Endothelial cell of umbilical vein (primary cell): ENCODE measurements around the gene ACOX3. TPM values are rescaled to one million over a fixed set of nuclear protein-coding genes. Genes with fewer than 3 reads are reported as not detected.

Experiments used
- BruUV-seq: library from RNA; stranded (reverse); fragments of 400-500 nt; replicated peaks from 2 replicates; lab custom pipeline; 2021; lab: Mats Ljungman, UMichigan
- CTCF ChIA-PET: fragments of 300-600, 350-600 bp; sonication (Branson Sonifier 250); formaldehyde crosslinking; loops from one replicate; lab custom pipeline; 2021; ENCODE audit warnings: antibody characterized with exemption, inconsistent platforms; lab: Charles Lee
- POLR2A ChIA-PET: fragments of 300-600, 350-600 bp; sonication (Branson Sonifier 250); formaldehyde crosslinking; loops from one replicate; lab custom pipeline; 2021; ENCODE audit warnings: antibody characterized with exemption, inconsistent platforms; lab: Charles Lee
- DNase-seq: peaks from one replicate; pipeline ENCODE4 v3.0.0-alpha.2; 2011; ENCODE audit warnings: low read depth, low spot score
- FAIRE-seq: peaks from 2 replicates; lab custom pipeline; 2011; peaks lifted over from hg19 to GRCh38; lab: Jason Lieb, UNC
- H2AFZ ChIP-seq: 2 replicates; pipeline ENCODE4 v1.6.0; 2012; ENCODE audit warnings: low read depth, low read length, control low read depth, inconsistent platforms
- H3K27ac ChIP-seq: 2 replicates; pipeline ENCODE4 v1.5.1; 2011; ENCODE audit warnings: low read depth, mild to moderate bottlenecking, control low read depth, low read length, moderate library complexity; ENCODE audit not compliant: insufficient read depth
- H3K27me3 ChIP-seq, 2 experiments: 2 replicates each; pipeline versions ENCODE4 v1.6.0 to v1.6.1; 2011; ENCODE audit warnings: low read length in 2 of 2, mixed read lengths in 1 of 2; ENCODE audit not compliant: control insufficient read depth in 2 of 2, insufficient read depth in 2 of 2
- H3K36me3 ChIP-seq, 2 experiments: 2 replicates in 1 of 2; 3 replicates in 1 of 2; pipeline ENCODE4 v1.5.1; 2011; ENCODE audit warnings: low read length in 2 of 2, mild to moderate bottlenecking in 1 of 2, moderate library complexity in 1 of 2; ENCODE audit not compliant: control insufficient read depth in 2 of 2, insufficient read depth in 2 of 2; ENCODE audit errors: extremely low read depth in 1 of 2
- H3K4me1 ChIP-seq: 3 replicates; pipeline ENCODE4 v1.5.1; 2011; ENCODE audit warnings: mild to moderate bottlenecking, low read length; ENCODE audit not compliant: control insufficient read depth, insufficient read depth; ENCODE audit errors: extremely low read depth
- H3K4me2 ChIP-seq: 2 replicates; pipeline ENCODE4 v1.6.1; 2011; ENCODE audit warnings: low read length, control low read depth, mixed read lengths; ENCODE audit not compliant: insufficient read depth
- H3K4me3 ChIP-seq, 3 experiments: fragments of 200-600 bp in 1 of 3; sonication (generic), shearing (Covaris generic) in 1 of 3; replicated peaks in 1 of 3; 2 replicates each; pipeline ENCODE4 v1.5.1; 2011 to 2016; ENCODE audit warnings: control low read depth in 3 of 3, low read length in 3 of 3, mild to moderate bottlenecking in 2 of 3, inconsistent platforms in 1 of 3, low read depth in 1 of 3, moderate library complexity in 1 of 3; ENCODE audit not compliant: insufficient read depth in 1 of 3
- H3K79me2 ChIP-seq: 2 replicates; pipeline ENCODE4 v1.6.0; 2012; ENCODE audit warnings: low read length, inconsistent platforms; ENCODE audit not compliant: control insufficient read depth, insufficient read depth
- H3K9ac ChIP-seq: replicated peaks from 2 replicates; pipeline ENCODE3; 2011; ENCODE audit warnings: low read length, control low read depth; ENCODE audit not compliant: insufficient read depth; ENCODE audit errors: extremely low read depth
- H3K9me1 ChIP-seq: replicated peaks from 3 replicates; pipeline ENCODE4 v1.6.0; 2011; ENCODE audit warnings: mild to moderate bottlenecking, low read length; ENCODE audit not compliant: control insufficient read depth, insufficient read depth; ENCODE audit errors: extremely low read depth
- H3K9me3 ChIP-seq: replicated peaks from 2 replicates; pipeline ENCODE4 v1.5.1; 2012; ENCODE audit warnings: low read length, inconsistent platforms; ENCODE audit not compliant: control insufficient read depth, insufficient read depth
- H4K20me1 ChIP-seq: replicated peaks from 2 replicates; pipeline ENCODE3; 2011; ENCODE audit warnings: mild to moderate bottlenecking, low read length; ENCODE audit not compliant: control insufficient read depth, insufficient read depth; ENCODE audit errors: extremely low read depth
- CTCF ChIP-seq, 2 donors: IDR thresholded peaks; 1 replicate in 1 of 2; 2 replicates in 1 of 2; pipeline ENCODE4 v1.5.1; 2011; ENCODE audit warnings: low read length in 2 of 2, mild to moderate bottlenecking in 2 of 2, moderate library complexity in 2 of 2, control low read depth in 1 of 2, inconsistent platforms in 1 of 2, low read depth in 1 of 2; ENCODE audit not compliant: insufficient read depth in 1 of 2; ENCODE audit errors: extremely low read depth in 1 of 2
- EZH2 ChIP-seq: IDR thresholded peaks from 2 replicates; pipeline ENCODE4 v1.6.1; 2012; ENCODE audit warnings: borderline replicate concordance, low read depth, mild to moderate bottlenecking, moderate library complexity, low read length, inconsistent platforms; ENCODE audit not compliant: severe bottlenecking
- FOS ChIP-seq: IDR thresholded peaks from 2 replicates; pipeline ENCODE4 v1.6.1; 2011; ENCODE audit warnings: mild to moderate bottlenecking, low read length, moderate library complexity, borderline replicate concordance; ENCODE audit not compliant: insufficient read depth
- GATA2 ChIP-seq: IDR thresholded peaks from 2 replicates; pipeline ENCODE4 v1.7.0; 2011; ENCODE audit warnings: low read depth, mild to moderate bottlenecking, moderate library complexity, mixed read lengths, low read length; ENCODE audit not compliant: insufficient read length, insufficient read depth
- JUN ChIP-seq: IDR thresholded peaks from 2 replicates; pipeline ENCODE4 v1.6.1; 2011; ENCODE audit warnings: borderline replicate concordance, low read depth; ENCODE audit not compliant: insufficient read length, insufficient read depth
- MAX ChIP-seq: IDR thresholded peaks from 2 replicates; pipeline ENCODE4 v1.6.1; 2011; ENCODE audit not compliant: insufficient read depth, insufficient read length
- MYC ChIP-seq: IDR thresholded peaks from one replicate; pipeline ENCODE4 v1.6.1; 2011; ENCODE audit warnings: mild to moderate bottlenecking, low read depth, low read length
- POLR2A ChIP-seq: IDR thresholded peaks from 2 replicates; pipeline ENCODE4 v1.6.1; 2012; ENCODE audit warnings: low read depth, mild to moderate bottlenecking, control low read depth, low read length
- POLR2AphosphoS5 ChIP-seq: IDR thresholded peaks from 2 replicates; pipeline ENCODE4 v1.6.1; 2012; ENCODE audit warnings: low read depth, mild to moderate bottlenecking, control low read depth, low read length, moderate library complexity; ENCODE audit not compliant: insufficient read depth
- dilution Hi-C: fragments of 300-500 bp; cut with MboI; formaldehyde crosslinking; loops from one replicate; pipeline ENCODE4 v1.15.0; 2019; ENCODE audit warnings: low sequenced_read_pairs; ENCODE audit not compliant: extremely low pct_ligation_motif_present
- intact Hi-C: fragments of 100-400 bp; cut with micrococcal nuclease; formaldehyde crosslinking; loops from one replicate; pipeline ENCODE4 v1.10.0; 2022
- polyA plus RNA-seq, 4 experiments: library from polyadenylated mRNA; depleted of rRNA in 3 of 4; stranded (reverse) in 3 of 4; unstranded in 1 of 4; fragments of >200 nt; gene quantifications; 2 replicates each; pipeline versions ENCODE4 v1.2.1 to v1.2.3, GENCODE V29; 2011 to 2012; ENCODE audit warnings: missing spikeins in 1 of 4
- total RNA-seq: library from RNA; stranded (reverse); gene quantifications from 2 replicates; pipeline ENCODE4 v1.2.3, GENCODE V29; 2021

The ACOX3 gene
- total and polyA plus RNA-seq, 2 donors (not counting 3 experiments of a cell fraction or from before 2014, with no cell fraction given), result 13.0 to 26.3 TPM

- no peak overlapping the region for H3K9ac ChIP-seq
- ChIA-PET CTCF (interaction anchor here (1.6 kb wide), 1 partner anchor 15 kb away, joined by 8 read pairs; no protein-coding TSS in a partner anchor), POLR2A (no interaction called here)
- no peaks in the 10 kb centered on the region for H3K4me1 ChIP-seq
- intact Hi-C loops, result no loop called here
- peaks cover 20 to 44% of the 10 kb centered on the region in 2 experiments for H3K36me3 ChIP-seq
- H3K79me2 ChIP-seq, result no peaks in the 10 kb centered on the region
- dilution Hi-C loops, result no loop called here
- TF ChIP-seq MYC (no peak), GATA2 (no peak), FOS (no peak), EZH2 (no peak)
- no peak overlapping the region for H3K4me2 ChIP-seq
- FAIRE-seq, result no peak
- no peak overlapping the region for H2AFZ ChIP-seq
- H4K20me1 ChIP-seq, result no peaks in the 10 kb centered on the region
- BruUV-seq, result no TSS peak
- no peaks in the 10 kb centered on the region for H3K27me3 ChIP-seq
- no peaks in the 10 kb centered on the region for H3K9me3 ChIP-seq
- no peaks in the 10 kb centered on the region for H3K9me1 ChIP-seq
- no peak for DNase-seq
- no peak overlapping the region for H3K4me3 ChIP-seq
- no peak overlapping the region for H3K27ac ChIP-seq
These were observed 13.4 kb upstream of the ACOX3 start for GRCh38 chr4:8453957-8454356.

GRCh38 chr4:8451440-8452182 is 11.1 kb upstream of the ACOX3 start:
- intact Hi-C loops, result no loop called here
- Histone ChIP-seq H3K9me1 (no peaks in the 10 kb centered on the region), H3K4me2 (no peak overlapping the region), H3K79me2 (no peaks in the 10 kb centered on the region), H3K27me3 (no peaks in the 10 kb centered on the region), H2AFZ (no peak overlapping the region), H3K9me3 (no peaks in the 10 kb centered on the region), H3K9ac (no peak overlapping the region), H3K36me3 (peaks cover 23 to 37% of the 10 kb centered on the region in 2 experiments), H3K27ac (no peak overlapping the region), H4K20me1 (no peaks in the 10 kb centered on the region), H3K4me1 (no peaks in the 10 kb centered on the region), H3K4me3 (no peak overlapping the region)
- DNase-seq, result peak; percentile 73
- ChIA-PET POLR2A (no interaction called here), CTCF (no interaction called here)
- dilution Hi-C loops, result no loop called here
- TF ChIP-seq MYC (no peak), FOS (no peak), EZH2 (no peak), MAX (no peak), JUN (no peak), POLR2A (no peak), POLR2AphosphoS5 (no peak), GATA2 (no peak), CTCF (IDR thresholded peaks at IDR 0.05; ENCODE audit: extremely low read depth in 1 of 2, insufficient read depth in 1 of 2, low read depth in 1 of 2, low read length in 2 of 2) (no peak)
- no peak for FAIRE-seq
- no TSS peak for BruUV-seq
